HEK293 (cell line): ENCODE data around the gene CENPO.

ENCODE experiments used
- CTCF ChIA-PET: fragments of 350-600 bp; formaldehyde crosslinking; extraction: SDS; loops from one replicate; lab custom pipeline; 2021; ENCODE audit warnings: antibody characterized with exemption; lab: Yijun Ruan, JAX
- POLR2A ChIA-PET: fragments of 300-600 bp; formaldehyde crosslinking; extraction: SDS; loops from one replicate; lab custom pipeline; 2020; ENCODE audit warnings: antibody characterized with exemption, inconsistent platforms; lab: Yijun Ruan, JAX
- H3K27ac ChIP-seq: fragments of 200-500 bp; sonication (Bioruptor generic); 2 replicates; pipeline ENCODE4 v1.5.1; 2014; ENCODE audit warnings: low read depth, low read length, control low read depth, inconsistent platforms; ENCODE audit errors: extremely low read depth
- H3K36me3 ChIP-seq, 2 experiments: fragments of 200-500 bp in 1 of 2; sonication (Bioruptor generic) in 1 of 2; 1 replicate in 1 of 2; 2 replicates in 1 of 2; pipeline ENCODE4 v1.5.1; 2014 to 2017; ENCODE audit warnings: inconsistent platforms in 2 of 2, low read length in 2 of 2; ENCODE audit not compliant: control insufficient read depth in 2 of 2, insufficient read depth in 1 of 2
- H3K4me1 ChIP-seq: fragments of 200-500 bp; sonication (Bioruptor generic); 2 replicates; pipeline ENCODE4 v1.5.1; 2014; ENCODE audit warnings: mild to moderate bottlenecking, low read length, inconsistent platforms; ENCODE audit not compliant: control insufficient read depth, insufficient read depth
- H3K4me3 ChIP-seq: 2 replicates; pipeline ENCODE4 v1.5.1; 2011; ENCODE audit warnings: low read depth, mild to moderate bottlenecking, control low read depth, low read length, moderate library complexity
- H3K9me3 ChIP-seq: fragments of 200-500 bp; sonication (Bioruptor generic); 2 replicates; pipeline ENCODE4 v1.5.1; 2014; ENCODE audit warnings: low read depth, low read length, inconsistent platforms; ENCODE audit not compliant: control insufficient read depth, insufficient read depth
- MZF1 ChIP-seq: fragments of 450-650 bp; formaldehyde crosslinking; IDR thresholded peaks from 2 replicates; pipeline ENCODE4 v1.5.1; 2017; ENCODE audit warnings: missing biosample characterization, missing genetic modification characterization, borderline replicate concordance
- WT1 ChIP-seq: fragments of 450-650 bp; formaldehyde crosslinking; IDR thresholded peaks from 2 replicates; pipeline ENCODE4 v1.5.1; 2016; ENCODE audit warnings: missing biosample characterization, missing genetic modification characterization
- ZBTB17 ChIP-seq: fragments of 450-650 bp; formaldehyde crosslinking; IDR thresholded peaks from 2 replicates; pipeline ENCODE4 v1.5.1; 2016; ENCODE audit warnings: missing biosample characterization, missing genetic modification characterization
- ZBTB20 ChIP-seq: fragments of 450-650 bp; formaldehyde crosslinking; IDR thresholded peaks from 2 replicates; pipeline ENCODE4 v1.5.1; 2016; ENCODE audit warnings: missing biosample characterization, missing genetic modification characterization
- ZIC2 ChIP-seq: fragments of 450-650 bp; formaldehyde crosslinking; IDR thresholded peaks from 2 replicates; pipeline ENCODE4 v1.5.1; 2016; ENCODE audit warnings: missing biosample characterization, missing genetic modification characterization
- ZNF146 ChIP-seq: fragments of 450-650 bp; formaldehyde crosslinking; IDR thresholded peaks from 2 replicates; pipeline ENCODE4 v1.5.1; 2016; ENCODE audit warnings: missing biosample characterization, missing genetic modification characterization
- ZNF16 ChIP-seq: fragments of 450-650 bp; formaldehyde crosslinking; IDR thresholded peaks from 2 replicates; pipeline ENCODE4 v1.5.1; 2016; ENCODE audit warnings: low read depth, missing biosample characterization, missing genetic modification characterization
- ZNF19 ChIP-seq: fragments of 450-650 bp; formaldehyde crosslinking; IDR thresholded peaks from 2 replicates; pipeline ENCODE4; 2016; ENCODE audit warnings: missing biosample characterization, missing genetic modification characterization, low read depth
- ZNF2 ChIP-seq: fragments of 450-650 bp; formaldehyde crosslinking; IDR thresholded peaks from 2 replicates; pipeline ENCODE4 v1.5.1; 2016; ENCODE audit warnings: missing biosample characterization, missing genetic modification characterization
- ZNF214 ChIP-seq: fragments of 450-650 bp; formaldehyde crosslinking; IDR thresholded peaks from 2 replicates; pipeline ENCODE4 v1.5.1; 2017; ENCODE audit warnings: missing biosample characterization, mild to moderate bottlenecking, missing genetic modification characterization, borderline replicate concordance
- ZNF324 ChIP-seq: fragments of 450-650 bp; formaldehyde crosslinking; IDR thresholded peaks from 2 replicates; pipeline ENCODE4 v1.5.1; 2016; ENCODE audit warnings: missing biosample characterization, missing genetic modification characterization
- ZNF391 ChIP-seq: fragments of 450-650 bp; formaldehyde crosslinking; IDR thresholded peaks from 2 replicates; pipeline ENCODE4 v1.5.1; 2016; ENCODE audit warnings: low read depth, missing biosample characterization, missing genetic modification characterization, borderline replicate concordance
- ZNF394 ChIP-seq: fragments of 450-650 bp; formaldehyde crosslinking; IDR thresholded peaks from 2 replicates; pipeline ENCODE4 v1.5.1; 2016; ENCODE audit warnings: missing biosample characterization, missing genetic modification characterization, mild to moderate bottlenecking, moderate library complexity, borderline replicate concordance
- ZNF555 ChIP-seq: fragments of 450-650 bp; formaldehyde crosslinking; conservative IDR thresholded peaks from 2 replicates; pipeline ENCODE4 v1.5.1; 2017; ENCODE audit warnings: missing biosample characterization, mild to moderate bottlenecking, missing genetic modification characterization, inconsistent platforms
- ZNF600 ChIP-seq: fragments of 450-650 bp; formaldehyde crosslinking; IDR thresholded peaks from 2 replicates; pipeline ENCODE4 v1.5.1; 2016; ENCODE audit warnings: missing biosample characterization, missing genetic modification characterization
- ZNF660 ChIP-seq: fragments of 450-650 bp; IDR thresholded peaks from 2 replicates; pipeline ENCODE4 v1.5.1; 2018; ENCODE audit warnings: missing biosample characterization, mild to moderate bottlenecking, missing genetic modification characterization
- ZNF843 ChIP-seq: fragments of 450-650 bp; formaldehyde crosslinking; IDR thresholded peaks from 2 replicates; pipeline ENCODE4 v1.5.1; 2016; ENCODE audit warnings: missing biosample characterization, missing genetic modification characterization
- TF ChIP-seq, protein P1 (sequence below): fragments of 450-650 bp; formaldehyde crosslinking; IDR thresholded peaks from 2 replicates; pipeline ENCODE4 v1.5.1; 2016; ENCODE audit warnings: missing biosample characterization, missing genetic modification characterization
- TF ChIP-seq, protein P2 (sequence below): fragments of 450-650 bp; formaldehyde crosslinking; IDR thresholded peaks from 2 replicates; pipeline ENCODE4 v1.5.1; 2016; ENCODE audit warnings: missing biosample characterization, missing genetic modification characterization
- TF ChIP-seq, protein P3 (sequence below): fragments of 450-650 bp; formaldehyde crosslinking; IDR thresholded peaks from 2 replicates; pipeline ENCODE4 v1.5.1; 2017; ENCODE audit warnings: missing biosample characterization, missing genetic modification characterization
- TF ChIP-seq, protein P4 (sequence below): fragments of 450-650 bp; formaldehyde crosslinking; conservative IDR thresholded peaks from 2 replicates; pipeline ENCODE4 v1.5.1; 2016; ENCODE audit warnings: low read depth, missing biosample characterization, missing genetic modification characterization
- TF ChIP-seq, protein P5 (sequence below): fragments of 450-650 bp; formaldehyde crosslinking; IDR thresholded peaks from 2 replicates; pipeline ENCODE4 v1.5.1; 2017; ENCODE audit warnings: missing biosample characterization, missing genetic modification characterization

The CENPO gene

DNA sequence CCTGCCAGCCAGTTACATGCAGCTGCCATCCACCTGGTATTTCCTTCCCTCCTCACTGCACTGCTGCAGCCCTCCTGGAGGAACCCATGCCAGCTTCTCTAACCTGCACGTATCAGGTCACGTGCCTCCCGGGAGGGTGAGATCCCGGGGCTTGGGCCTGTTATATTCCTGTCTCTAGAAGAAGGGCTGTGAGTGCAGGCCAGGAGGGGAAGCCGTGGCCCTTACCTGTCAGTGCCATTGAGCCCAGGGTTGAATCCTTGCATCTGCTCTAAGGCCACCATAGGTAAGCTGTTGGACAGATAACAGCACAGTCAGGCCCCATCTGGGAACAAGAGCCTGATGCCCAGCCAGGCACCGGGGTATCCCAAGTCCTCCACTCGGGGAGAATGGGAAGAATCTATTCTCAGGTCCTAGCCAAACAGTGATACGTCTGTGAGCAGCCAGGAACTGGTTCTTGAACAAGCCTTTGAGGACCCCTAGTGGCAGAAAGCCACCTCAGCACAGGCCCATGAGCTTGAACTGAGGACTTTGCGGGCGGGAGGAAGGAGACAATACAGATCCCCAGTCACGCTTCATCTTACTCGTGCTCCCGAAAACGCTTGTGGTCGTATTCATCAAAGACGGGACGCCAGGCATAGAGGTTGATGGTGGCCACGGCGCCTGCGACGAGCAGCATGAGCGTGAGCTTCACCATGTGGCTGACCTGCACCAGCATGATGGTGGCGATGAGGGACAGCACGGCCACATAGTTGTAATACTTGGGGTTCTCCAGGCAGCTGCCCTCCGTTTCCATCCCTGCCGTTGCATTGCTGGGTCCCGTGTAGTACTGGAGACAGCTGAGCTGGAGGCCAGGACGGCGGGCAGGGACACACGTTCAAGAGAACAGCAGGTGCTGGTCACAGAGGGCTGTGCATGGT lies 34.4 kb downstream of the CENPO start:
- Histone ChIP-seq H3K4me3 (no peak overlapping the region), H3K4me1 (no peaks in the 10 kb centered on the region), H3K9me3 (no peaks in the 10 kb centered on the region), H3K27ac (no peak overlapping the region), H3K36me3 (peaks cover 6 to 67% of the 10 kb centered on the region in 2 experiments; a peak in 2 of 3 replicates)
- ChIA-PET POLR2A (interaction anchor here (0.6 to 1.2 kb wide), 3 partner anchors 29 to 214 kb away, joined by 3 to 7 read pairs (median 3); no protein-coding TSS in a partner anchor), CTCF (interaction anchor here (0.6 to 3.6 kb wide), 35 partner anchors 9 to 998 kb away, joined by 3 to 38 read pairs (median 3); no protein-coding TSS in a partner anchor)
- no peak for TF ChIP-seq ZIC2
- TF ChIP-seq, protein P1, sequence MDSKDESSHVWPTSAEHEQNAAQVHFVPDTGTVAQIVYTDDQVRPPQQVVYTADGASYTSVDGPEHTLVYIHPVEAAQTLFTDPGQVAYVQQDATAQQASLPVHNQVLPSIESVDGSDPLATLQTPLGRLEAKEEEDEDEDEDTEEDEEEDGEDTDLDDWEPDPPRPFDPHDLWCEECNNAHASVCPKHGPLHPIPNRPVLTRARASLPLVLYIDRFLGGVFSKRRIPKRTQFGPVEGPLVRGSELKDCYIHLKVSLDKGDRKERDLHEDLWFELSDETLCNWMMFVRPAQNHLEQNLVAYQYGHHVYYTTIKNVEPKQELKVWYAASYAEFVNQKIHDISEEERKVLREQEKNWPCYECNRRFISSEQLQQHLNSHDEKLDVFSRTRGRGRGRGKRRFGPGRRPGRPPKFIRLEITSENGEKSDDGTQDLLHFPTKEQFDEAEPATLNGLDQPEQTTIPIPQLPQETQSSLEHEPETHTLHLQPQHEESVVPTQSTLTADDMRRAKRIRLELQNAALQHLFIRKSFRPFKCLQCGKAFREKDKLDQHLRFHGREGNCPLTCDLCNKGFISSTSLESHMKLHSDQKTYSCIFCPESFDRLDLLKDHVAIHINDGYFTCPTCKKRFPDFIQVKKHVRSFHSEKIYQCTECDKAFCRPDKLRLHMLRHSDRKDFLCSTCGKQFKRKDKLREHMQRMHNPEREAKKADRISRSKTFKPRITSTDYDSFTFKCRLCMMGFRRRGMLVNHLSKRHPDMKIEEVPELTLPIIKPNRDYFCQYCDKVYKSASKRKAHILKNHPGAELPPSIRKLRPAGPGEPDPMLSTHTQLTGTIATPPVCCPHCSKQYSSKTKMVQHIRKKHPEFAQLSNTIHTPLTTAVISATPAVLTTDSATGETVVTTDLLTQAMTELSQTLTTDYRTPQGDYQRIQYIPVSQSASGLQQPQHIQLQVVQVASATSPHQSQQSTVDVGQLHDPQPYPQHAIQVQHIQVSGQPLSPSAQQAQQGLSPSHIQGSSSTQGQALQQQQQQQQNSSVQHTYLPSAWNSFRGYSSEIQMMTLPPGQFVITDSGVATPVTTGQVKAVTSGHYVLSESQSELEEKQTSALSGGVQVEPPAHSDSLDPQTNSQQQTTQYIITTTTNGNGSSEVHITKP (tag by site-specific recombination) = peak; percentile 77
- TF ChIP-seq ZNF555 = no peak
- no peak for TF ChIP-seq ZNF16 (tag by site-specific recombination)
- TF ChIP-seq ZNF600 (tag by site-specific recombination) = no peak
- no peak for TF ChIP-seq ZNF394
- no peak for TF ChIP-seq ZNF324 (tag by site-specific recombination)
- TF ChIP-seq ZNF843 (tag by site-specific recombination) = no peak
- TF ChIP-seq, protein P2, sequence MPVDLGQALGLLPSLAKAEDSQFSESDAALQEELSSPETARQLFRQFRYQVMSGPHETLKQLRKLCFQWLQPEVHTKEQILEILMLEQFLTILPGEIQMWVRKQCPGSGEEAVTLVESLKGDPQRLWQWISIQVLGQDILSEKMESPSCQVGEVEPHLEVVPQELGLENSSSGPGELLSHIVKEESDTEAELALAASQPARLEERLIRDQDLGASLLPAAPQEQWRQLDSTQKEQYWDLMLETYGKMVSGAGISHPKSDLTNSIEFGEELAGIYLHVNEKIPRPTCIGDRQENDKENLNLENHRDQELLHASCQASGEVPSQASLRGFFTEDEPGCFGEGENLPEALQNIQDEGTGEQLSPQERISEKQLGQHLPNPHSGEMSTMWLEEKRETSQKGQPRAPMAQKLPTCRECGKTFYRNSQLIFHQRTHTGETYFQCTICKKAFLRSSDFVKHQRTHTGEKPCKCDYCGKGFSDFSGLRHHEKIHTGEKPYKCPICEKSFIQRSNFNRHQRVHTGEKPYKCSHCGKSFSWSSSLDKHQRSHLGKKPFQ = no peak
- TF ChIP-seq ZNF146 (tag by site-specific recombination) = no peak
- no peak for TF ChIP-seq ZNF19 (tag by site-specific recombination)
- TF ChIP-seq, protein P3, sequence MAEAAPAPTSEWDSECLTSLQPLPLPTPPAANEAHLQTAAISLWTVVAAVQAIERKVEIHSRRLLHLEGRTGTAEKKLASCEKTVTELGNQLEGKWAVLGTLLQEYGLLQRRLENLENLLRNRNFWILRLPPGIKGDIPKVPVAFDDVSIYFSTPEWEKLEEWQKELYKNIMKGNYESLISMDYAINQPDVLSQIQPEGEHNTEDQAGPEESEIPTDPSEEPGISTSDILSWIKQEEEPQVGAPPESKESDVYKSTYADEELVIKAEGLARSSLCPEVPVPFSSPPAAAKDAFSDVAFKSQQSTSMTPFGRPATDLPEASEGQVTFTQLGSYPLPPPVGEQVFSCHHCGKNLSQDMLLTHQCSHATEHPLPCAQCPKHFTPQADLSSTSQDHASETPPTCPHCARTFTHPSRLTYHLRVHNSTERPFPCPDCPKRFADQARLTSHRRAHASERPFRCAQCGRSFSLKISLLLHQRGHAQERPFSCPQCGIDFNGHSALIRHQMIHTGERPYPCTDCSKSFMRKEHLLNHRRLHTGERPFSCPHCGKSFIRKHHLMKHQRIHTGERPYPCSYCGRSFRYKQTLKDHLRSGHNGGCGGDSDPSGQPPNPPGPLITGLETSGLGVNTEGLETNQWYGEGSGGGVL = no peak
- TF ChIP-seq ZNF214 (tag by site-specific recombination) = no peak
- no peak for TF ChIP-seq WT1
- TF ChIP-seq ZNF660 (tag by site-specific recombination) = peak; percentile 63; the same call in 1 of the 2 replicates
- TF ChIP-seq, protein P4, sequence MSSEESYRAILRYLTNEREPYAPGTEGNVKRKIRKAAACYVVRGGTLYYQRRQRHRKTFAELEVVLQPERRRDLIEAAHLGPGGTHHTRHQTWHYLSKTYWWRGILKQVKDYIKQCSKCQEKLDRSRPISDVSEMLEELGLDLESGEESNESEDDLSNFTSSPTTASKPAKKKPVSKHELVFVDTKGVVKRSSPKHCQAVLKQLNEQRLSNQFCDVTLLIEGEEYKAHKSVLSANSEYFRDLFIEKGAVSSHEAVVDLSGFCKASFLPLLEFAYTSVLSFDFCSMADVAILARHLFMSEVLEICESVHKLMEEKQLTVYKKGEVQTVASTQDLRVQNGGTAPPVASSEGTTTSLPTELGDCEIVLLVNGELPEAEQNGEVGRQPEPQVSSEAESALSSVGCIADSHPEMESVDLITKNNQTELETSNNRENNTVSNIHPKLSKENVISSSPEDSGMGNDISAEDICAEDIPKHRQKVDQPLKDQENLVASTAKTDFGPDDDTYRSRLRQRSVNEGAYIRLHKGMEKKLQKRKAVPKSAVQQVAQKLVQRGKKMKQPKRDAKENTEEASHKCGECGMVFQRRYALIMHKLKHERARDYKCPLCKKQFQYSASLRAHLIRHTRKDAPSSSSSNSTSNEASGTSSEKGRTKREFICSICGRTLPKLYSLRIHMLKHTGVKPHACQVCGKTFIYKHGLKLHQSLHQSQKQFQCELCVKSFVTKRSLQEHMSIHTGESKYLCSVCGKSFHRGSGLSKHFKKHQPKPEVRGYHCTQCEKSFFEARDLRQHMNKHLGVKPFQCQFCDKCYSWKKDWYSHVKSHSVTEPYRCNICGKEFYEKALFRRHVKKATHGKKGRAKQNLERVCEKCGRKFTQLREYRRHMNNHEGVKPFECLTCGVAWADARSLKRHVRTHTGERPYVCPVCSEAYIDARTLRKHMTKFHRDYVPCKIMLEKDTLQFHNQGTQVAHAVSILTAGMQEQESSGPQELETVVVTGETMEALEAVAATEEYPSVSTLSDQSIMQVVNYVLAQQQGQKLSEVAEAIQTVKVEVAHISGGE = no peak
- TF ChIP-seq ZNF2 (tag by site-specific recombination) = 0 out of 2 replicates have a peak, but pooled peaks have one; percentile 28
- TF ChIP-seq MZF1 (tag by site-specific recombination) = peak; percentile 83
- TF ChIP-seq ZBTB17 (tag by site-specific recombination) = peak; percentile 35; the same call in 1 of the 2 replicates
- TF ChIP-seq, protein P5, sequence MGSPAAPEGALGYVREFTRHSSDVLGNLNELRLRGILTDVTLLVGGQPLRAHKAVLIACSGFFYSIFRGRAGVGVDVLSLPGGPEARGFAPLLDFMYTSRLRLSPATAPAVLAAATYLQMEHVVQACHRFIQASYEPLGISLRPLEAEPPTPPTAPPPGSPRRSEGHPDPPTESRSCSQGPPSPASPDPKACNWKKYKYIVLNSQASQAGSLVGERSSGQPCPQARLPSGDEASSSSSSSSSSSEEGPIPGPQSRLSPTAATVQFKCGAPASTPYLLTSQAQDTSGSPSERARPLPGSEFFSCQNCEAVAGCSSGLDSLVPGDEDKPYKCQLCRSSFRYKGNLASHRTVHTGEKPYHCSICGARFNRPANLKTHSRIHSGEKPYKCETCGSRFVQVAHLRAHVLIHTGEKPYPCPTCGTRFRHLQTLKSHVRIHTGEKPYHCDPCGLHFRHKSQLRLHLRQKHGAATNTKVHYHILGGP (tag by site-specific recombination) = no peak
- TF ChIP-seq ZNF391 = no peak
- peak; percentile 52 for TF ChIP-seq ZBTB20 (tag by site-specific recombination)
